ENCODE data around the gene TMPRSS11A. TPM values are rescaled to one million over a fixed set of nuclear protein-coding genes. Genes with fewer than 3 reads are reported as not detected.

Gene TMPRSS11A
- total and polyA plus RNA-seq, 2 experiments from 2014 or later, result not detected

DNA sequence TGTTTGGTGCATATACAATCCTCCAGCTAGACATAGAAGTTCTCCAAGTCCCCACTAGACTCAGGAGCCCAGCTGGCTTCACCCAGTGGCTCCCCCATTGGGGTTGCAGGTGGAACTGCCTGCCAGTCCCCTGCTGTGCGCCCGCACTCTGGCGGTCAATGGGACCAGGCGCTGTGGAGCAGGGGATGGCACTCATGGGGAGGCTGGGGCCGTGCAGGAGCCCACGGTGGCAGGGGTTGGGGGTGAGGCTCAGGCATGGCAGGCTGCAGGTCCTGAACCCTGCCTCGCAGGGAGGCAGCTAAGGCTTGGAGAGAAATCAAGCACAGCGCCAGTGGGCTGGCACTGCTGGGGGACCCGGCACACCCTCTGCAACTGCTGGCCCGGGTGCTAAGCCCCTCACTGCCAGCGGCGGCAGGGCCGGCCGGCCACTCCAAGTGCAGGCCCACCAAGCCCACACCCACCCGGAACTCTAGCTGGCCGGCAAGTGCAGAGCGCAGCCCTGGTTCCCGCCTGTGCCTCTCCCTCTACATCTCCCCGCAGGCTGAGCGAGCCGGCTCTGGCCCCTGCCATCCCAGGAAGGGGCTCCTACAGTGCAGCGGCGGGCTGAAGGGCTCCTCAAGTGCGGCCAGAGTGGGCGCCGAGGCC is 66.8 kb downstream of the TMPRSS11A start:
- peaks cover 5% of the 10 kb centered on the region; the same call in 2 of the 3 replicates for H3K4me1 Mint-ChIP-seq
- peaks cover 4% of the 10 kb centered on the region for H3K27me3 Mint-ChIP-seq (ENCODE audit: insufficient read depth, low read depth, poor library complexity)
- H3K36me3 Mint-ChIP-seq (ENCODE audit: low read depth), result no peaks in the 10 kb centered on the region
- no peak overlapping the region for H3K27ac Mint-ChIP-seq
- Histone ChIP-seq H3F3A (replicated peaks; ENCODE audit: low read depth) (no peaks in the 10 kb centered on the region), H3K27me3 (ENCODE audit: insufficient read depth) (no peaks in the 10 kb centered on the region), H2AFZ (no peak overlapping the region), H3K4me2 (no peak overlapping the region), H3K27ac (ENCODE audit: low read depth) (no peak overlapping the region), H3K9me2 (ENCODE audit: insufficient read depth) (no peaks in the 10 kb centered on the region), H4K20me1 (replicated peaks; ENCODE audit: insufficient read depth) (no peaks in the 10 kb centered on the region), H3K36me3 (ENCODE audit: insufficient read depth) (no peaks in the 10 kb centered on the region), H3K79me2 (replicated peaks; ENCODE audit: insufficient read depth) (no peaks in the 10 kb centered on the region), H3K4me1 (ENCODE audit: insufficient read depth) (no peaks in the 10 kb centered on the region), H3K4me3 (no peak overlapping the region)
- H3K9me3 Mint-ChIP-seq, result peaks cover 8% of the 10 kb centered on the region; the same call in 1 of the 3 replicates
- ATAC-seq (no peak), DNase-seq (ENCODE audit: low spot score) (no peak)
- no peak for TF ChIP-seq STAT1 (IDR thresholded peaks at IDR 0.05; ENCODE audit: unreplicated experiment)
- no peak for TF ChIP-seq POLR2AphosphoS5 (IDR thresholded peaks at IDR 0.05; ENCODE audit: low read depth)
- no peak for TF ChIP-seq ZNF331 (CRISPR knock-in tag; IDR thresholded peaks at IDR 0.05; ENCODE audit: low read depth)
- TF ChIP-seq, protein P1, sequence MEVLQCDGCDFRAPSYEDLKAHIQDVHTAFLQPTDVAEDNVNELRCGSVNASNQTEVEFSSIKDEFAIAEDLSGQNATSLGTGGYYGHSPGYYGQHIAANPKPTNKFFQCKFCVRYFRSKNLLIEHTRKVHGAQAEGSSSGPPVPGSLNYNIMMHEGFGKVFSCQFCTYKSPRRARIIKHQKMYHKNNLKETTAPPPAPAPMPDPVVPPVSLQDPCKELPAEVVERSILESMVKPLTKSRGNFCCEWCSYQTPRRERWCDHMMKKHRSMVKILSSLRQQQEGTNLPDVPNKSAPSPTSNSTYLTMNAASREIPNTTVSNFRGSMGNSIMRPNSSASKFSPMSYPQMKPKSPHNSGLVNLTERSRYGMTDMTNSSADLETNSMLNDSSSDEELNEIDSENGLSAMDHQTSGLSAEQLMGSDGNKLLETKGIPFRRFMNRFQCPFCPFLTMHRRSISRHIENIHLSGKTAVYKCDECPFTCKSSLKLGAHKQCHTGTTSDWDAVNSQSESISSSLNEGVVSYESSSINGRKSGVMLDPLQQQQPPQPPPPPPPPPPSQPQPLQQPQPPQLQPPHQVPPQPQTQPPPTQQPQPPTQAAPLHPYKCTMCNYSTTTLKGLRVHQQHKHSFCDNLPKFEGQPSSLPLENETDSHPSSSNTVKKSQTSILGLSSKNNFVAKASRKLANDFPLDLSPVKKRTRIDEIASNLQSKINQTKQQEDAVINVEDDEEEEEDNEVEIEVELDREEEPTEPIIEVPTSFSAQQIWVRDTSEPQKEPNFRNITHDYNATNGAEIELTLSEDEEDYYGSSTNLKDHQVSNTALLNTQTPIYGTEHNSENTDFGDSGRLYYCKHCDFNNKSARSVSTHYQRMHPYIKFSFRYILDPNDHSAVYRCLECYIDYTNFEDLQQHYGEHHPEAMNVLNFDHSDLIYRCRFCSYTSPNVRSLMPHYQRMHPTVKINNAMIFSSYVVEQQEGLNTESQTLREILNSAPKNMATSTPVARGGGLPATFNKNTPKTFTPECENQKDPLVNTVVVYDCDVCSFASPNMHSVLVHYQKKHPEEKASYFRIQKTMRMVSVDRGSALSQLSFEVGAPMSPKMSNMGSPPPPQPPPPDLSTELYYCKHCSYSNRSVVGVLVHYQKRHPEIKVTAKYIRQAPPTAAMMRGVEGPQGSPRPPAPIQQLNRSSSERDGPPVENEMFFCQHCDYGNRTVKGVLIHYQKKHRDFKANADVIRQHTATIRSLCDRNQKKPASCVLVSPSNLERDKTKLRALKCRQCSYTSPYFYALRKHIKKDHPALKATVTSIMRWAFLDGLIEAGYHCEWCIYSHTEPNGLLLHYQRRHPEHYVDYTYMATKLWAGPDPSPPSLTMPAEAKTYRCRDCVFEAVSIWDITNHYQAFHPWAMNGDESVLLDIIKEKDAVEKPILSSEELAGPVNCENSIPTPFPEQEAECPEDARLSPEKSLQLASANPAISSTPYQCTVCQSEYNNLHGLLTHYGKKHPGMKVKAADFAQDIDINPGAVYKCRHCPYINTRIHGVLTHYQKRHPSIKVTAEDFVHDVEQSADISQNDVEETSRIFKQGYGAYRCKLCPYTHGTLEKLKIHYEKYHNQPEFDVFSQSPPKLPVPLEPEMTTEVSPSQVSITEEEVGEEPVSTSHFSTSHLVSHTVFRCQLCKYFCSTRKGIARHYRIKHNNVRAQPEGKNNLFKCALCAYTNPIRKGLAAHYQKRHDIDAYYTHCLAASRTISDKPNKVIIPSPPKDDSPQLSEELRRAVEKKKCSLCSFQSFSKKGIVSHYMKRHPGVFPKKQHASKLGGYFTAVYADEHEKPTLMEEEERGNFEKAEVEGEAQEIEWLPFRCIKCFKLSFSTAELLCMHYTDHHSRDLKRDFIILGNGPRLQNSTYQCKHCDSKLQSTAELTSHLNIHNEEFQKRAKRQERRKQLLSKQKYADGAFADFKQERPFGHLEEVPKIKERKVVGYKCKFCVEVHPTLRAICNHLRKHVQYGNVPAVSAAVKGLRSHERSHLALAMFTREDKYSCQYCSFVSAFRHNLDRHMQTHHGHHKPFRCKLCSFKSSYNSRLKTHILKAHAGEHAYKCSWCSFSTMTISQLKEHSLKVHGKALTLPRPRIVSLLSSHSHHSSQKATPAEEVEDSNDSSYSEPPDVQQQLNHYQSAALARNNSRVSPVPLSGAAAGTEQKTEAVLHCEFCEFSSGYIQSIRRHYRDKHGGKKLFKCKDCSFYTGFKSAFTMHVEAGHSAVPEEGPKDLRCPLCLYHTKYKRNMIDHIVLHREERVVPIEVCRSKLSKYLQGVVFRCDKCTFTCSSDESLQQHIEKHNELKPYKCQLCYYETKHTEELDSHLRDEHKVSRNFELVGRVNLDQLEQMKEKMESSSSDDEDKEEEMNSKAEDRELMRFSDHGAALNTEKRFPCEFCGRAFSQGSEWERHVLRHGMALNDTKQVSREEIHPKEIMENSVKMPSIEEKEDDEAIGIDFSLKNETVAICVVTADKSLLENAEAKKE (CRISPR knock-in tag; IDR thresholded peaks at IDR 0.05), result no peak
- TF ChIP-seq, protein P2, sequence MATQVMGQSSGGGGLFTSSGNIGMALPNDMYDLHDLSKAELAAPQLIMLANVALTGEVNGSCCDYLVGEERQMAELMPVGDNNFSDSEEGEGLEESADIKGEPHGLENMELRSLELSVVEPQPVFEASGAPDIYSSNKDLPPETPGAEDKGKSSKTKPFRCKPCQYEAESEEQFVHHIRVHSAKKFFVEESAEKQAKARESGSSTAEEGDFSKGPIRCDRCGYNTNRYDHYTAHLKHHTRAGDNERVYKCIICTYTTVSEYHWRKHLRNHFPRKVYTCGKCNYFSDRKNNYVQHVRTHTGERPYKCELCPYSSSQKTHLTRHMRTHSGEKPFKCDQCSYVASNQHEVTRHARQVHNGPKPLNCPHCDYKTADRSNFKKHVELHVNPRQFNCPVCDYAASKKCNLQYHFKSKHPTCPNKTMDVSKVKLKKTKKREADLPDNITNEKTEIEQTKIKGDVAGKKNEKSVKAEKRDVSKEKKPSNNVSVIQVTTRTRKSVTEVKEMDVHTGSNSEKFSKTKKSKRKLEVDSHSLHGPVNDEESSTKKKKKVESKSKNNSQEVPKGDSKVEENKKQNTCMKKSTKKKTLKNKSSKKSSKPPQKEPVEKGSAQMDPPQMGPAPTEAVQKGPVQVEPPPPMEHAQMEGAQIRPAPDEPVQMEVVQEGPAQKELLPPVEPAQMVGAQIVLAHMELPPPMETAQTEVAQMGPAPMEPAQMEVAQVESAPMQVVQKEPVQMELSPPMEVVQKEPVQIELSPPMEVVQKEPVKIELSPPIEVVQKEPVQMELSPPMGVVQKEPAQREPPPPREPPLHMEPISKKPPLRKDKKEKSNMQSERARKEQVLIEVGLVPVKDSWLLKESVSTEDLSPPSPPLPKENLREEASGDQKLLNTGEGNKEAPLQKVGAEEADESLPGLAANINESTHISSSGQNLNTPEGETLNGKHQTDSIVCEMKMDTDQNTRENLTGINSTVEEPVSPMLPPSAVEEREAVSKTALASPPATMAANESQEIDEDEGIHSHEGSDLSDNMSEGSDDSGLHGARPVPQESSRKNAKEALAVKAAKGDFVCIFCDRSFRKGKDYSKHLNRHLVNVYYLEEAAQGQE (IDR thresholded peaks at IDR 0.05; ENCODE audit: unreplicated experiment), result no peak
- TF ChIP-seq NANOG (IDR thresholded peaks at IDR 0.05; ENCODE audit: borderline replicate concordance), result no peak
- TF ChIP-seq, protein P3, sequence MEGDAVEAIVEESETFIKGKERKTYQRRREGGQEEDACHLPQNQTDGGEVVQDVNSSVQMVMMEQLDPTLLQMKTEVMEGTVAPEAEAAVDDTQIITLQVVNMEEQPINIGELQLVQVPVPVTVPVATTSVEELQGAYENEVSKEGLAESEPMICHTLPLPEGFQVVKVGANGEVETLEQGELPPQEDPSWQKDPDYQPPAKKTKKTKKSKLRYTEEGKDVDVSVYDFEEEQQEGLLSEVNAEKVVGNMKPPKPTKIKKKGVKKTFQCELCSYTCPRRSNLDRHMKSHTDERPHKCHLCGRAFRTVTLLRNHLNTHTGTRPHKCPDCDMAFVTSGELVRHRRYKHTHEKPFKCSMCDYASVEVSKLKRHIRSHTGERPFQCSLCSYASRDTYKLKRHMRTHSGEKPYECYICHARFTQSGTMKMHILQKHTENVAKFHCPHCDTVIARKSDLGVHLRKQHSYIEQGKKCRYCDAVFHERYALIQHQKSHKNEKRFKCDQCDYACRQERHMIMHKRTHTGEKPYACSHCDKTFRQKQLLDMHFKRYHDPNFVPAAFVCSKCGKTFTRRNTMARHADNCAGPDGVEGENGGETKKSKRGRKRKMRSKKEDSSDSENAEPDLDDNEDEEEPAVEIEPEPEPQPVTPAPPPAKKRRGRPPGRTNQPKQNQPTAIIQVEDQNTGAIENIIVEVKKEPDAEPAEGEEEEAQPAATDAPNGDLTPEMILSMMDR (conservative IDR thresholded peaks at IDR 0.05; ENCODE audit: low read depth in 2 of 2), result no peak
- TF ChIP-seq EZH2phosphoT487 (IDR thresholded peaks at IDR 0.05; ENCODE audit: unreplicated experiment), result no peak
- TF ChIP-seq, protein P4, sequence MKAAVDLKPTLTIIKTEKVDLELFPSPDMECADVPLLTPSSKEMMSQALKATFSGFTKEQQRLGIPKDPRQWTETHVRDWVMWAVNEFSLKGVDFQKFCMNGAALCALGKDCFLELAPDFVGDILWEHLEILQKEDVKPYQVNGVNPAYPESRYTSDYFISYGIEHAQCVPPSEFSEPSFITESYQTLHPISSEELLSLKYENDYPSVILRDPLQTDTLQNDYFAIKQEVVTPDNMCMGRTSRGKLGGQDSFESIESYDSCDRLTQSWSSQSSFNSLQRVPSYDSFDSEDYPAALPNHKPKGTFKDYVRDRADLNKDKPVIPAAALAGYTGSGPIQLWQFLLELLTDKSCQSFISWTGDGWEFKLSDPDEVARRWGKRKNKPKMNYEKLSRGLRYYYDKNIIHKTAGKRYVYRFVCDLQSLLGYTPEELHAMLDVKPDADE (IDR thresholded peaks at IDR 0.05), result no peak
- no peak for TF ChIP-seq EZH2 (IDR thresholded peaks at IDR 0.05; ENCODE audit: low read depth, unreplicated experiment)
- no peak for TF ChIP-seq CREB1 (CRISPR knock-in tag; IDR thresholded peaks at IDR 0.05; ENCODE audit: low read depth)
- TF ChIP-seq JUNB (IDR thresholded peaks at IDR 0.05; ENCODE audit: unreplicated experiment), result no peak
- H3K4me3 Mint-ChIP-seq, result no peak overlapping the region
